Endothelial cell of umbilical vein (primary cell): Measurements from ENCODE around the gene PDE3A. TPM values are rescaled to one million over a fixed set of nuclear protein-coding genes. Genes with fewer than 3 reads are reported as not detected.

Experiments
- BruUV-seq: library from RNA; stranded (reverse); fragments of 400-500 nt; replicated peaks from 2 replicates; lab custom pipeline; 2021; lab: Mats Ljungman, UMichigan
- CTCF ChIA-PET: fragments of 300-600, 350-600 bp; sonication (Branson Sonifier 250); formaldehyde crosslinking; loops from one replicate; lab custom pipeline; 2021; ENCODE audit warnings: antibody characterized with exemption, inconsistent platforms; lab: Charles Lee
- POLR2A ChIA-PET: fragments of 300-600, 350-600 bp; sonication (Branson Sonifier 250); formaldehyde crosslinking; loops from one replicate; lab custom pipeline; 2021; ENCODE audit warnings: antibody characterized with exemption, inconsistent platforms; lab: Charles Lee
- DNase-seq: peaks from one replicate; pipeline ENCODE4 v3.0.0-alpha.2; 2011; ENCODE audit warnings: low read depth, low spot score
- FAIRE-seq: peaks from 2 replicates; lab custom pipeline; 2011; peaks lifted over from hg19 to GRCh38; lab: Jason Lieb, UNC
- H2AFZ ChIP-seq: 2 replicates; pipeline ENCODE4 v1.6.0; 2012; ENCODE audit warnings: low read depth, low read length, control low read depth, inconsistent platforms
- H3K27ac ChIP-seq: 2 replicates; pipeline ENCODE4 v1.5.1; 2011; ENCODE audit warnings: low read depth, mild to moderate bottlenecking, control low read depth, low read length, moderate library complexity; ENCODE audit not compliant: insufficient read depth
- H3K27me3 ChIP-seq, 2 experiments: 2 replicates each; pipeline versions ENCODE4 v1.6.0 to v1.6.1; 2011; ENCODE audit warnings: low read length in 2 of 2, mixed read lengths in 1 of 2; ENCODE audit not compliant: control insufficient read depth in 2 of 2, insufficient read depth in 2 of 2
- H3K36me3 ChIP-seq, 2 experiments: 2 replicates in 1 of 2; 3 replicates in 1 of 2; pipeline ENCODE4 v1.5.1; 2011; ENCODE audit warnings: low read length in 2 of 2, mild to moderate bottlenecking in 1 of 2, moderate library complexity in 1 of 2; ENCODE audit not compliant: control insufficient read depth in 2 of 2, insufficient read depth in 2 of 2; ENCODE audit errors: extremely low read depth in 1 of 2
- H3K4me1 ChIP-seq: 3 replicates; pipeline ENCODE4 v1.5.1; 2011; ENCODE audit warnings: mild to moderate bottlenecking, low read length; ENCODE audit not compliant: control insufficient read depth, insufficient read depth; ENCODE audit errors: extremely low read depth
- H3K4me2 ChIP-seq: 2 replicates; pipeline ENCODE4 v1.6.1; 2011; ENCODE audit warnings: low read length, control low read depth, mixed read lengths; ENCODE audit not compliant: insufficient read depth
- H3K4me3 ChIP-seq, 3 experiments: fragments of 200-600 bp in 1 of 3; sonication (generic), shearing (Covaris generic) in 1 of 3; replicated peaks in 1 of 3; 2 replicates each; pipeline ENCODE4 v1.5.1; 2011 to 2016; ENCODE audit warnings: control low read depth in 3 of 3, low read length in 3 of 3, mild to moderate bottlenecking in 2 of 3, inconsistent platforms in 1 of 3, low read depth in 1 of 3, moderate library complexity in 1 of 3; ENCODE audit not compliant: insufficient read depth in 1 of 3
- H3K79me2 ChIP-seq: 2 replicates; pipeline ENCODE4 v1.6.0; 2012; ENCODE audit warnings: low read length, inconsistent platforms; ENCODE audit not compliant: control insufficient read depth, insufficient read depth
- H3K9ac ChIP-seq: replicated peaks from 2 replicates; pipeline ENCODE3; 2011; ENCODE audit warnings: low read length, control low read depth; ENCODE audit not compliant: insufficient read depth; ENCODE audit errors: extremely low read depth
- H3K9me1 ChIP-seq: replicated peaks from 3 replicates; pipeline ENCODE4 v1.6.0; 2011; ENCODE audit warnings: mild to moderate bottlenecking, low read length; ENCODE audit not compliant: control insufficient read depth, insufficient read depth; ENCODE audit errors: extremely low read depth
- H3K9me3 ChIP-seq: replicated peaks from 2 replicates; pipeline ENCODE4 v1.5.1; 2012; ENCODE audit warnings: low read length, inconsistent platforms; ENCODE audit not compliant: control insufficient read depth, insufficient read depth
- H4K20me1 ChIP-seq: replicated peaks from 2 replicates; pipeline ENCODE3; 2011; ENCODE audit warnings: mild to moderate bottlenecking, low read length; ENCODE audit not compliant: control insufficient read depth, insufficient read depth; ENCODE audit errors: extremely low read depth
- CTCF ChIP-seq, 2 donors: IDR thresholded peaks; 1 replicate in 1 of 2; 2 replicates in 1 of 2; pipeline ENCODE4 v1.5.1; 2011; ENCODE audit warnings: low read length in 2 of 2, mild to moderate bottlenecking in 2 of 2, moderate library complexity in 2 of 2, control low read depth in 1 of 2, inconsistent platforms in 1 of 2, low read depth in 1 of 2; ENCODE audit not compliant: insufficient read depth in 1 of 2; ENCODE audit errors: extremely low read depth in 1 of 2
- EZH2 ChIP-seq: IDR thresholded peaks from 2 replicates; pipeline ENCODE4 v1.6.1; 2012; ENCODE audit warnings: borderline replicate concordance, low read depth, mild to moderate bottlenecking, moderate library complexity, low read length, inconsistent platforms; ENCODE audit not compliant: severe bottlenecking
- FOS ChIP-seq: IDR thresholded peaks from 2 replicates; pipeline ENCODE4 v1.6.1; 2011; ENCODE audit warnings: mild to moderate bottlenecking, low read length, moderate library complexity, borderline replicate concordance; ENCODE audit not compliant: insufficient read depth
- GATA2 ChIP-seq: IDR thresholded peaks from 2 replicates; pipeline ENCODE4 v1.7.0; 2011; ENCODE audit warnings: low read depth, mild to moderate bottlenecking, moderate library complexity, mixed read lengths, low read length; ENCODE audit not compliant: insufficient read length, insufficient read depth
- JUN ChIP-seq: IDR thresholded peaks from 2 replicates; pipeline ENCODE4 v1.6.1; 2011; ENCODE audit warnings: borderline replicate concordance, low read depth; ENCODE audit not compliant: insufficient read length, insufficient read depth
- MAX ChIP-seq: IDR thresholded peaks from 2 replicates; pipeline ENCODE4 v1.6.1; 2011; ENCODE audit not compliant: insufficient read depth, insufficient read length
- MYC ChIP-seq: IDR thresholded peaks from one replicate; pipeline ENCODE4 v1.6.1; 2011; ENCODE audit warnings: mild to moderate bottlenecking, low read depth, low read length
- POLR2A ChIP-seq: IDR thresholded peaks from 2 replicates; pipeline ENCODE4 v1.6.1; 2012; ENCODE audit warnings: low read depth, mild to moderate bottlenecking, control low read depth, low read length
- POLR2AphosphoS5 ChIP-seq: IDR thresholded peaks from 2 replicates; pipeline ENCODE4 v1.6.1; 2012; ENCODE audit warnings: low read depth, mild to moderate bottlenecking, control low read depth, low read length, moderate library complexity; ENCODE audit not compliant: insufficient read depth
- dilution Hi-C: fragments of 300-500 bp; cut with MboI; formaldehyde crosslinking; loops from one replicate; pipeline ENCODE4 v1.15.0; 2019; ENCODE audit warnings: low sequenced_read_pairs; ENCODE audit not compliant: extremely low pct_ligation_motif_present
- intact Hi-C: fragments of 100-400 bp; cut with micrococcal nuclease; formaldehyde crosslinking; loops from one replicate; pipeline ENCODE4 v1.10.0; 2022
- polyA plus RNA-seq, 4 experiments: library from polyadenylated mRNA; depleted of rRNA in 3 of 4; stranded (reverse) in 3 of 4; unstranded in 1 of 4; fragments of >200 nt; gene quantifications; 2 replicates each; pipeline versions ENCODE4 v1.2.1 to v1.2.3, GENCODE V29; 2011 to 2012; ENCODE audit warnings: missing spikeins in 1 of 4
- total RNA-seq: library from RNA; stranded (reverse); gene quantifications from 2 replicates; pipeline ENCODE4 v1.2.3, GENCODE V29; 2021

PDE3A gene
- total and polyA plus RNA-seq, 2 donors (not counting 3 experiments of a cell fraction or from before 2014, with no cell fraction given), result 14.0 to 27.4 TPM

- FAIRE-seq, result no peak
- no peak for DNase-seq
- H3K9me1 ChIP-seq, result no peaks in the 10 kb centered on the region
- no peak overlapping the region for H3K27ac ChIP-seq
- H3K4me1 ChIP-seq, result no peaks in the 10 kb centered on the region
- POLR2A ChIA-PET, result no interaction called here
- no peak overlapping the region for H3K9ac ChIP-seq
- BruUV-seq, result no TSS peak
- dilution Hi-C loops (no loop called here), intact Hi-C loops (no loop called here)
- peaks cover 0 to 2% of the 10 kb centered on the region in 2 experiments for H3K36me3 ChIP-seq
- no peaks in the 10 kb centered on the region for H4K20me1 ChIP-seq
- H3K9me3 ChIP-seq, result no peaks in the 10 kb centered on the region
- H3K79me2 ChIP-seq, result no peaks in the 10 kb centered on the region
- H3K4me3 ChIP-seq, result no peak overlapping the region
- H2AFZ ChIP-seq, result no peak overlapping the region
- H3K4me2 ChIP-seq, result no peak overlapping the region
- CTCF ChIA-PET, result no interaction called here
- H3K27me3 ChIP-seq, result no peaks in the 10 kb centered on the region
- no peak for TF ChIP-seq CTCF (IDR thresholded peaks at IDR 0.05; ENCODE audit: extremely low read depth in 1 of 2, insufficient read depth in 1 of 2, low read depth in 1 of 2, low read length in 2 of 2)
- no peak for TF ChIP-seq FOS
- TF ChIP-seq MYC, result no peak
- no peak for TF ChIP-seq POLR2AphosphoS5
- TF ChIP-seq JUN, result no peak
- TF ChIP-seq MAX, result no peak
- TF ChIP-seq GATA2, result no peak
- no peak for TF ChIP-seq EZH2
- no peak for TF ChIP-seq POLR2A
Measured at GRCh38 chr12:20446836-20447235, 78.5 kb downstream of the PDE3A start.
